Natural killer cell (primary cell): Measurements from ENCODE around the gene MTMR8. TPM values are rescaled to one million over a fixed set of nuclear protein-coding genes. Genes with fewer than 3 reads are reported as not detected.

Experiments used
- ATAC-seq, 3 donors: fragments of 150-1000 bp in 2 of 3; fragments of 200-7000 bp in 1 of 3; cut with Tn5 transposase; 1 replicate in 1 of 3; 2 replicates in 2 of 3; pipeline ENCODE4 v1.10.0; 2021; ENCODE audit warnings: mild to moderate bottlenecking in 2 of 3, moderate library complexity in 2 of 3
- DNase-seq, 2 donors: peaks; one replicate each; pipeline versions ENCODE4 v3.0.0 to v3.0.0-alpha.2; 2013 to 2021; ENCODE audit warnings: mixed read lengths in 1 of 2
- H3K27ac ChIP-seq: one replicate; pipeline ENCODE4 v1.5.1; 2013; ENCODE audit warnings: mild to moderate bottlenecking, low read length
- H3K27me3 ChIP-seq: one replicate; pipeline ENCODE4 v1.6.1; 2013; ENCODE audit warnings: low read length; ENCODE audit not compliant: control insufficient read depth, insufficient read depth
- H3K36me3 ChIP-seq: one replicate; pipeline ENCODE4 v1.6.1; 2013; ENCODE audit warnings: low read length; ENCODE audit not compliant: control insufficient read depth, insufficient read depth
- H3K4me1 ChIP-seq: one replicate; pipeline ENCODE4 v1.6.1; 2013; ENCODE audit warnings: low read length; ENCODE audit not compliant: control insufficient read depth, insufficient read depth
- H3K4me3 ChIP-seq: one replicate; pipeline ENCODE4 v1.5.1; 2013; ENCODE audit warnings: low read length
- H3K9me3 ChIP-seq: one replicate; pipeline ENCODE4 v1.6.1; 2013; ENCODE audit warnings: low read length; ENCODE audit not compliant: control insufficient read depth, insufficient read depth
- H3K27ac Mint-ChIP-seq, 2 donors: one replicate each; pipeline ENCODE4 v1.8.0; 2022; ENCODE audit warnings: mild to moderate bottlenecking in 2 of 2, mixed read lengths in 2 of 2, moderate library complexity in 1 of 2
- H3K27me3 Mint-ChIP-seq, 2 donors: one replicate each; pipeline ENCODE4 v1.8.0; 2022; ENCODE audit warnings: low read depth in 2 of 2, mixed read lengths in 2 of 2
- H3K36me3 Mint-ChIP-seq: one replicate; pipeline ENCODE4 v1.8.0; 2022; ENCODE audit warnings: mixed read lengths
- H3K4me1 Mint-ChIP-seq, 2 donors: one replicate each; pipeline ENCODE4 v1.8.0; 2022; ENCODE audit warnings: mixed read lengths in 2 of 2
- H3K4me3 Mint-ChIP-seq: one replicate; pipeline ENCODE4 v1.8.0; 2022; ENCODE audit warnings: mild to moderate bottlenecking, moderate library complexity, mixed read lengths
- H3K9me3 Mint-ChIP-seq, 2 donors: one replicate each; pipeline ENCODE4 v1.8.0; 2022; ENCODE audit warnings: mixed read lengths in 2 of 2
- WGBS: methylation state at CpG from one replicate; pipeline ENCODE4 v1.1.7; 2013; ENCODE audit warnings: missing lambda C conversion rate; ENCODE audit not compliant: insufficient coverage; 5-methylcytosine and 5-hydroxymethylcytosine counted together
- intact Hi-C: fragments of 100-400 bp; cut with micrococcal nuclease; formaldehyde crosslinking; loops from one replicate; pipeline ENCODE4 v1.14.2; 2022
- total RNA-seq, 4 donors: library from RNA; stranded (reverse); fragments of 120-200 nt in 1 of 4; gene quantifications; one replicate each; pipeline versions ENCODE4 v1.2.3 to v1.2.4, GENCODE V29; 2013 to 2022
- TF ChIP-seq, protein P1 (sequence below): fragments of 200-600 bp; IDR thresholded peaks from one replicate; pipeline ENCODE4 v1.8.0; 2022; ENCODE audit warnings: antibody characterized with exemption

MTMR8 gene
- total RNA-seq, 3 donors from 2014 or later (not counting 1 experiment from before 2014, with no cell fraction given): 5.7 to 9.3 (median 7.9) TPM

DNA sequence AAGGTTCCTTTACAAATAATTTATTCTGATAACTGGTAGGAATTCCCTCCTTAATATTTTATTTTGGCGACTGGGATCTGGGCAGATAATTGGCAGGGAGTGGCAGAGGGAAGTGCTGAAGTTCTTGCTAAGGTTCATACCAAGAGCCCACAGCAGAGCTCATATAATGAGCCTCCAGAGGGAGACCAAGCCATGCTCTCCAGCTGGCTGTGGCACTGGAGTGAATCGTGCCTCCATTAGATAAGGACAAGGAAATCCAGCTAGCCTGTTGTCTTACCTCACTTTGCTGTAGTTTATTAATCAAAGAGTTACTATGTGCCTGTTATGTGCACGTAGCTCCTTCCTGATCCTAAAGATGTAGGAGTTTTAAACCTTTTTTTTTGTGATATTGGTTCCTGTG is 166.1 kb downstream of the MTMR8 start:
- Mint-ChIP-seq H3K9me3 (peaks cover 0 to 2% of the 10 kb centered on the region in 2 donors), H3K27ac (no peak overlapping the region), H3K36me3 (no peaks in the 10 kb centered on the region), H3K27me3 (no peaks in the 10 kb centered on the region), H3K4me1 (no peaks in the 10 kb centered on the region), H3K4me3 (no peak overlapping the region)
- Histone ChIP-seq H3K27ac (no peak overlapping the region), H3K9me3 (no peaks in the 10 kb centered on the region), H3K27me3 (no peaks in the 10 kb centered on the region), H3K4me1 (no peaks in the 10 kb centered on the region), H3K36me3 (no peaks in the 10 kb centered on the region), H3K4me3 (no peak overlapping the region)
- TF ChIP-seq, protein P1, sequence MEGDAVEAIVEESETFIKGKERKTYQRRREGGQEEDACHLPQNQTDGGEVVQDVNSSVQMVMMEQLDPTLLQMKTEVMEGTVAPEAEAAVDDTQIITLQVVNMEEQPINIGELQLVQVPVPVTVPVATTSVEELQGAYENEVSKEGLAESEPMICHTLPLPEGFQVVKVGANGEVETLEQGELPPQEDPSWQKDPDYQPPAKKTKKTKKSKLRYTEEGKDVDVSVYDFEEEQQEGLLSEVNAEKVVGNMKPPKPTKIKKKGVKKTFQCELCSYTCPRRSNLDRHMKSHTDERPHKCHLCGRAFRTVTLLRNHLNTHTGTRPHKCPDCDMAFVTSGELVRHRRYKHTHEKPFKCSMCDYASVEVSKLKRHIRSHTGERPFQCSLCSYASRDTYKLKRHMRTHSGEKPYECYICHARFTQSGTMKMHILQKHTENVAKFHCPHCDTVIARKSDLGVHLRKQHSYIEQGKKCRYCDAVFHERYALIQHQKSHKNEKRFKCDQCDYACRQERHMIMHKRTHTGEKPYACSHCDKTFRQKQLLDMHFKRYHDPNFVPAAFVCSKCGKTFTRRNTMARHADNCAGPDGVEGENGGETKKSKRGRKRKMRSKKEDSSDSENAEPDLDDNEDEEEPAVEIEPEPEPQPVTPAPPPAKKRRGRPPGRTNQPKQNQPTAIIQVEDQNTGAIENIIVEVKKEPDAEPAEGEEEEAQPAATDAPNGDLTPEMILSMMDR: no peak
- no peak for DNase-seq
- ATAC-seq: no peak
- intact Hi-C loops: no loop called here
- 54% methylated on average over 2 of the region's 3 CpGs for WGBS

Other genes starting within 250 kb of the MTMR8 start
- gene AMER1, start 189.7 kb downstream of the MTMR8 start, total RNA-seq: 1 to 10 TPM; 3.4 to 5.1 (median 4.2) TPM
- under 1 TPM in 2 of 3 donors, not detected in 1; 0.39 to 0.58 TPM for gene ASB12, start 164.8 kb downstream of the MTMR8 start, total RNA-seq